HepG2 (cell line): Measurements from ENCODE around the gene KCTD18.

ENCODE experiments used
- EHMT2 ChIP-seq: fragments of 200-600 bp; sonication (generic); IDR thresholded peaks from 2 replicates; pipeline ENCODE4 v1.7.0; 2017; ENCODE audit warnings: antibody characterized with exemption, low read depth, low read length, borderline replicate concordance
- SP1 ChIP-seq, 2 experiments: fragments of 450-650 bp in 1 of 2; sonication (generic) in 1 of 2; formaldehyde crosslinking in 1 of 2; IDR thresholded peaks; 2 replicates each; pipeline versions ENCODE4 v1.4.0 to v1.6.1; 2016 to 2020; ENCODE audit warnings: missing genetic modification reagents in 1 of 2
- ZNF354B ChIP-seq: sonication (generic); formaldehyde crosslinking; IDR thresholded peaks from 2 replicates; pipeline ENCODE4 v1.8.0; 2022; ENCODE audit warnings: mild to moderate bottlenecking, missing genetic modification reagents

DNA sequence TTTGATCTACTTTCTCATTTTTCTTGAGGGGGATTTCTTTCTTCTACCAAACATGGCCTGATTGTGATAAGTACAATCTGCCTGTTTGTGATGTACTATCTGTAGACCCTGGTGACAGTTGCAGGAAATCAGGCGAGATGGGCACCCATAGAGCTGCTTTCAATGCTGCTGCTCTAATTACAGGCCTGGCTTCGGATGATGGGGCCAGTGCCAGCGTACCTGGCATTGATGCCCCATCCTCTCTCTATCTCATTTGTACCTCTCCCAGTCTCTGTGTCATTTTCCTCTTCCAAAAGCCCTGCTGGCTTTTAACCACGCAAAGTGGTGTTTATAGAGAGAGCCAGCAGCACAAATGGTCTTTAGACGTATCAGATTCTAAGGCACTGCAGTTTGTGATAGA is 69.9 kb downstream of the KCTD18 start:
- no peak for TF ChIP-seq SP1 (IDR thresholded peaks at IDR 0.05)
- TF ChIP-seq SP1 (CRISPR knock-in tag; IDR thresholded peaks at IDR 0.05), result no peak
- no peak for TF ChIP-seq EHMT2
- no peak for TF ChIP-seq ZNF354B (CRISPR knock-in tag)
